ENCODE data around the gene TBX6. TPM values are rescaled to one million over a fixed set of nuclear protein-coding genes. Genes with fewer than 3 reads are reported as not detected.

TBX6 gene
- total and polyA plus RNA-seq, 12 donors, result 0.28 to 1.7 (median 0.57) TPM

DNA sequence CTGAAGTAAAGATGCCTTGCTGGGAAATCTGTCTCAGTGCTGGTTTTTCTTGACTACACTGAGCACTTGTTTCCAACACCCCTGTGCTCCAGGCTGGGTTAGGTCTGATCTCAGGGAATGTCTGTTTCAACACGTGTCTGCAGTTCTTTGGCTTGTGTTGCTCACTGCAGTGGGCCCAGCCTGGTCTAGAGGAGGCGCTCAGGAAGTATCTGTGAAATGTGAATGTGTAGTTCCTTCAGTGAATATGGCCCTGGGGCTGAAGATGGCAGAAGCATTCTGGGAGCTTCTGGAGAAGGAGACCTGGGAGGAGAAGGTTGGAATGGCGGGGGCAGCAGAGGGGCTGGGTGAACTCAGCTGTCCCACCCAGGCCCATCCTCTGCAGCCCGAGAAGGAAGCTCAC is 12.4 kb upstream of the TBX6 start:
- TF ChIP-seq, protein P1, sequence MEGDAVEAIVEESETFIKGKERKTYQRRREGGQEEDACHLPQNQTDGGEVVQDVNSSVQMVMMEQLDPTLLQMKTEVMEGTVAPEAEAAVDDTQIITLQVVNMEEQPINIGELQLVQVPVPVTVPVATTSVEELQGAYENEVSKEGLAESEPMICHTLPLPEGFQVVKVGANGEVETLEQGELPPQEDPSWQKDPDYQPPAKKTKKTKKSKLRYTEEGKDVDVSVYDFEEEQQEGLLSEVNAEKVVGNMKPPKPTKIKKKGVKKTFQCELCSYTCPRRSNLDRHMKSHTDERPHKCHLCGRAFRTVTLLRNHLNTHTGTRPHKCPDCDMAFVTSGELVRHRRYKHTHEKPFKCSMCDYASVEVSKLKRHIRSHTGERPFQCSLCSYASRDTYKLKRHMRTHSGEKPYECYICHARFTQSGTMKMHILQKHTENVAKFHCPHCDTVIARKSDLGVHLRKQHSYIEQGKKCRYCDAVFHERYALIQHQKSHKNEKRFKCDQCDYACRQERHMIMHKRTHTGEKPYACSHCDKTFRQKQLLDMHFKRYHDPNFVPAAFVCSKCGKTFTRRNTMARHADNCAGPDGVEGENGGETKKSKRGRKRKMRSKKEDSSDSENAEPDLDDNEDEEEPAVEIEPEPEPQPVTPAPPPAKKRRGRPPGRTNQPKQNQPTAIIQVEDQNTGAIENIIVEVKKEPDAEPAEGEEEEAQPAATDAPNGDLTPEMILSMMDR (IDR thresholded peaks at IDR 0.05), result no peak
- intact Hi-C loops (cut with DNase I), result no loop called here
- H3K4me1 ChIP-seq, result no peaks in the 10 kb centered on the region
- H3K36me3 ChIP-seq, result peaks cover 0 to 57% (median 0%) of the 10 kb centered on the region in 9 donors
- H3K27ac ChIP-seq, result no peak overlapping the region
- DNase-seq (no peak), ATAC-seq (no peak)
- 76 to 86% methylated on average over 4 of the region's 4 CpGs for WGBS, 2 donors
- H3K27me3 ChIP-seq, result no peaks in the 10 kb centered on the region
- no peak overlapping the region for H3K4me3 ChIP-seq
- H3K9me3 ChIP-seq, result peaks cover 0 to 11% (median 0%) of the 10 kb centered on the region in 11 donors

DNA sequence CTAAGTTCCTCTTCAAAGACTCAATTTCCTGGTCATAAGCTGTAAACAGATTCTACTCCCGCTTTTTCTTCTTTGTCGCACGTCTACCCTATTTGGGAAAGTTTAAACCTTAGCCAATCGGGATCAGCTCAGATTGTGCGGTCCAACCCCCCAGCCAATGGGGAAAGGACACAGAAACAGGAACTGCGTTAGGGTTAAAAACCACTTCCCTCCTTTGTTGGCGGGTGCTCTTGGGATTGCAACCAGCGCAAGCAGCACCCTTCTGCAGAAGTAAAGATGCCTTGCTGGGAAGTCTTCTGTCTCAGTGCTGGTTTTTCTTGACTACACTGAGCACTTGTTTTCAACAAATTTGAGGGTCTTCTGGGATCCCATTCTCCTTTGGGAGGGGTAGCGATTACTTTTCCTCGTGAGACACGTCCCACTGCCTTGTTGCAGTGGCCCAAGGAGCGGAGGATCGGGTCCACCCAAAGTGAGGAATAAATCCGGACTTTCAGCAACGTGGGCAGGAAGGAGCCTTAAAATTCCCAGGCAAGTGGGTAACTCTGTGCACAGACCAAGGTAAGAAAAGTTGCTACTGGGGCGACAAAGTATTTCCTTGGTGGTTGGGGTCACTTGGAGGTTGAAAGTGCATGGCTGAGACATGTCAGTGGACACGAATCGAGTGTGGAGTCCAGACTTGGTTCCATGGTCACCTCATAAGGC is 5.3 kb upstream of the TBX6 start:
- DNase-seq, result no peak
- Histone ChIP-seq H3K36me3 (peaks cover 0 to 23% (median 13%) of the 10 kb centered on the region in 9 donors), H3K4me3 (peak overlapping the region in 8 of 10 donors; percentile 62 to 93 (median 80)), H3K9me3 (peaks cover 0 to 40% (median 9%) of the 10 kb centered on the region in 11 donors), H3K4me1 (peaks cover 7 to 42% (median 36%) of the 10 kb centered on the region in 9 donors), H3K27me3 (no peaks in the 10 kb centered on the region), H3K27ac (peak overlapping the region in 9 of 10 donors; percentile 85 to 97 (median 94))
- no peak for ATAC-seq
- intact Hi-C loops (cut with DNase I), result loop anchor here in 6 of 10 donors (2.0 to 10.0 kb wide), 6 partner anchors 26 to 310 kb away; partner anchors contain the start of genes ZNF771 (in 5 of the 6) and MAPK3 (in 1 of the 6)
- WGBS, 2 donors, result 95% methylated on average over 18 of the region's 18 CpGs
- TF ChIP-seq, protein P1 (IDR thresholded peaks at IDR 0.05), result no peak

DNA sequence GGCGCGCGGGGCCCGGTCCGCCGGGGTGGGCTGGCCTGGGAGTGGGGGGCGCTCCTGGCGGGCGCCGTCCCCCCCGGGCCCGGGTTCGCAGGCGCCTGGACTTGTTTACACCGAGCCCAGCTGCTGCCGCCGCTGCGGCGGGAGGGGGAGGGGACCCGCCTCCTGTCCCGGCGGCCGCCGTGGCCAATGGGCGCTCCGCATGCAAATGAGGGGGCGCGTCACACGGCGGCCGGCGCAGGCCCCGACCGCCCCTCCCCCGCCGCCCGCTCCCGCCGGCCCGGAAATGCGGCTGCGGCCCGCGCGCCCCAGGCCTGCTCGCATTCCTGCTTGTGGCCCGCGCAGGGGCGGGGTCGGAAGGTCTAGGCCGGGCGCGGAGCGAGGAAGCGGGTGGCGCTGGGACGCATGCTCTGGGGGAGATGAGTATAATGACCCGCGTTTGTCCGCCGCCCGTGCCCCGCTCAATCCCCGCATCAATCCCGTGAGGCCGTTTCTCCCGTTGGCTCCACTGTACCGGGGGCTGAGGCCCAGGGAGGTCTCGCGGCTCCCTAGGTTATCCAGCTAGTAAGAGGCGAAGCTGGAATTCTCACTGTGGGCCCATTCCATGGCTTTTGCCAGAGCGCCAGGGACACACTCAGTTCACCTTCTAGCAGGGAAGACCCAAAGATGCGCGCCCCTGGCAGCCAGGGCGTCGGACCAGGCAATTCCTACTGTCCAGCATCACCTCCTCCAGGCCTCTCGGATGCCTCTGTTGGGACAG is 4.6 kb upstream of the TBX6 start, which contains the start of gene YPEL3:
YPEL3 (minus strand) TSS at position 109 of the 757 bp plus-strand sequence. CDS start 731 bp downstream, outside the sequence.
- Histone ChIP-seq H3K36me3 (peaks cover 0 to 23% (median 13%) of the 10 kb centered on the region in 9 donors), H3K27ac (peak within 1 kb of the TSS; percentile 80 to 97 (median 92)), H3K4me3 (peak within 1 kb of the TSS; percentile 62 to 93 (median 76)), H3K27me3 (no peaks in the 10 kb centered on the region), H3K9me3 (peaks cover 0 to 40% (median 9%) of the 10 kb centered on the region in 11 donors), H3K4me1 (peaks cover 7 to 49% (median 39%) of the 10 kb centered on the region in 9 donors)
- TF ChIP-seq, protein P1 (IDR thresholded peaks at IDR 0.05), result no peak
- ATAC-seq, result peak; percentile 55 to 81 (median 72)
- WGBS, 2 donors, result 9 to 14% methylated on average over 48 to 77 of the region's 77 CpGs
- DNase-seq, result peak; percentile 92 to 95
- intact Hi-C loops (cut with DNase I), result loop anchor here in 6 of 10 donors (2.0 to 10.0 kb wide), 6 partner anchors 27 to 311 kb away; partner anchors contain the start of genes ZNF771 (in 5 of the 6) and MAPK3 (in 1 of the 6)

Data from heart right ventricle (tissue), 16 donors.